NB4 (cell line): ENCODE measurements around the gene DCC.

Experiments
- CTCF ChIP-seq: IDR thresholded peaks from one replicate; pipeline ENCODE4 v1.5.1; 2012; ENCODE audit warnings: low read depth, low read length
- MAX ChIP-seq: IDR thresholded peaks from 2 replicates; pipeline ENCODE4 v1.6.1; 2011; ENCODE audit warnings: low read depth, low read length
- MYC ChIP-seq: IDR thresholded peaks from 2 replicates; pipeline ENCODE4 v1.6.1; 2011; ENCODE audit warnings: low read depth, low read length
- POLR2A ChIP-seq: IDR thresholded peaks from 2 replicates; pipeline ENCODE4 v1.6.1; 2011; ENCODE audit warnings: mild to moderate bottlenecking; ENCODE audit not compliant: insufficient read length; ENCODE audit errors: extremely low read depth

GRCh38 chr18:52582061-52582460, 242.1 kb downstream of the DCC start:
- no peak for TF ChIP-seq CTCF
- TF ChIP-seq MAX = no peak
- no peak for TF ChIP-seq POLR2A
- no peak for TF ChIP-seq MYC
